Pericardium fibroblast (primary cell): ENCODE measurements around the gene JMY. TPM values are rescaled to one million over a fixed set of nuclear protein-coding genes. Genes with fewer than 3 reads are reported as not detected.

Experiments
- total RNA-seq: library from RNA; depleted of rRNA; stranded (reverse); fragments of >200 nt; gene quantifications from 2 replicates; pipeline ENCODE4 v1.2.3, GENCODE V29; 2015

JMY gene, protein sequence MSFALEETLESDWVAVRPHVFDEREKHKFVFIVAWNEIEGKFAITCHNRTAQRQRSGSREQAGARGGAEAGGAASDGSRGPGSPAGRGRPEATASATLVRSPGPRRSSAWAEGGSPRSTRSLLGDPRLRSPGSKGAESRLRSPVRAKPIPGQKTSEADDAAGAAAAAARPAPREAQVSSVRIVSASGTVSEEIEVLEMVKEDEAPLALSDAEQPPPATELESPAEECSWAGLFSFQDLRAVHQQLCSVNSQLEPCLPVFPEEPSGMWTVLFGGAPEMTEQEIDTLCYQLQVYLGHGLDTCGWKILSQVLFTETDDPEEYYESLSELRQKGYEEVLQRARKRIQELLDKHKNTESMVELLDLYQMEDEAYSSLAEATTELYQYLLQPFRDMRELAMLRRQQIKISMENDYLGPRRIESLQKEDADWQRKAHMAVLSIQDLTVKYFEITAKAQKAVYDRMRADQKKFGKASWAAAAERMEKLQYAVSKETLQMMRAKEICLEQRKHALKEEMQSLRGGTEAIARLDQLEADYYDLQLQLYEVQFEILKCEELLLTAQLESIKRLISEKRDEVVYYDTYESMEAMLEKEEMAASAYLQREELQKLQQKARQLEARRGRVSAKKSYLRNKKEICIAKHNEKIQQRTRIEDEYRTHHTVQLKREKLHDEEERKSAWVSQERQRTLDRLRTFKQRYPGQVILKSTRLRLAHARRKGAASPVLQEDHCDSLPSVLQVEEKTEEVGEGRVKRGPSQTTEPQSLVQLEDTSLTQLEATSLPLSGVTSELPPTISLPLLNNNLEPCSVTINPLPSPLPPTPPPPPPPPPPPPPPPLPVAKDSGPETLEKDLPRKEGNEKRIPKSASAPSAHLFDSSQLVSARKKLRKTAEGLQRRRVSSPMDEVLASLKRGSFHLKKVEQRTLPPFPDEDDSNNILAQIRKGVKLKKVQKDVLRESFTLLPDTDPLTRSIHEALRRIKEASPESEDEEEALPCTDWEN
- 7.8 and 10.9 TPM in 2 replicates for total RNA-seq

DNA sequence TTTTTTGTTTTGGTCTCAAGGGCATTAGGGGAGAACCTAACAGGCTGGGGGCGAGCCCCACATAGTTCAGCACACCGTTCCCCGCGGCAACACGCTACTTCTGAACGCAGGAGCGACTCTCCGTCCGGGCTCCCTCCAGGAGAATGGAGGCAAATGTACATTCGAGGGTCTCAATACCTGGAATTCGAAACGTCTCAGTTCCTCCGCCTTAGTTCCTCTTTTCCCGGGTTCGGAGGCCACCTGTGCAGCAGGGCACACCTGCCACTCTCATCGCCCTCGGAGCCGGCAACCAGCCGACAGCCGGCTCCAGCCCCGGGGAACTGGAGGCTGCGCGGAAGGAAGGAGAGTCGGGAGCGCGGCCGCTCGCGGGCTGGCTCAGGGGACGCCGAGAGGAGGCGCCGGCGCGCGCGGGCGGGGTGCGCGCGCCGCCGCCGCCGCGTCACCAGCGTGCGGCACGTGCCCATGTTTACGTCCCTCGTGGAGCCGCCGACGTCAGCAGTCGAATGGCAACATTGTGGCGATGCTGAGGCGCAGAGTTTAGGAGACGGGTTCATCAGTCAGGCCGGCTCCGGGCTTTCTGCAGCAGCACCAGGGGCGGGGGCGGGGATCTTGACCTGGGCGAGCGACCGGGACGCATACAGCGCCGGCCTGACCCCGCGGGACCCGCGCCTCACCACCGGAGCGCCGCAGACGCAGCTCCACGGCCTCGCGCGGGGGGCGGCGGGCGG is at the start of gene JMY:
TSS of gene JMY (plus strand) at position 498 of the 728 bp plus-strand sequence. CDS start 520 bp downstream, outside the sequence.

Other genes with a start within 250 kb of the JMY start
- 0.93 and 3.3 TPM in 2 replicates for gene DMGDH, start 166.5 kb upstream of the JMY start, total RNA-seq
- gene BHMT2, start 166.4 kb upstream of the JMY start, total RNA-seq, result 1.9 TPM in 1 of 2 replicates, not detected in the other
- not detected in 2 replicates for gene BHMT, start 124.3 kb upstream of the JMY start, total RNA-seq